ENCODE measurements around the gene NLRP10. TPM values are rescaled to one million over a fixed set of nuclear protein-coding genes. Genes with fewer than 3 reads are reported as not detected.

Gene NLRP10
- polyA plus RNA-seq, 2 donors = not detected

- H3K9me3 ChIP-seq (ENCODE audit: control insufficient read depth in 2 of 2, insufficient read depth in 1 of 2, low read depth in 1 of 2, low read length in 1 of 2) = peaks cover 0 to 3% of the 10 kb centered on the region in 2 donors
- H3K4me1 ChIP-seq (ENCODE audit: control insufficient read depth in 2 of 2, insufficient read depth in 2 of 2, low read length in 1 of 2) = no peaks in the 10 kb centered on the region
- peaks cover 0 to 4% of the 10 kb centered on the region in 2 donors for H3K27me3 ChIP-seq (ENCODE audit: control insufficient read depth in 1 of 2, insufficient read depth in 2 of 2, low read length in 2 of 2)
- H3K4me3 ChIP-seq (ENCODE audit: low read depth in 1 of 2, low read length in 2 of 2) = no peak overlapping the region
- H3K36me3 ChIP-seq (ENCODE audit: control insufficient read depth in 2 of 2, insufficient read depth in 2 of 2, low read length in 1 of 2) = no peaks in the 10 kb centered on the region
- H3K27ac ChIP-seq (ENCODE audit: low read depth in 2 of 2, low read length in 1 of 2) = no peak overlapping the region
These were observed 374 bp downstream of the NLRP10 start for GRCh38 chr11:7964873-7965272.

GRCh38 chr11:7964261-7964660, 986 bp downstream of the NLRP10 start:
- Histone ChIP-seq H3K4me1 (ENCODE audit: control insufficient read depth in 2 of 2, insufficient read depth in 2 of 2, low read length in 1 of 2) (no peaks in the 10 kb centered on the region), H3K9me3 (ENCODE audit: control insufficient read depth in 2 of 2, insufficient read depth in 1 of 2, low read depth in 1 of 2, low read length in 1 of 2) (peaks cover 0 to 3% of the 10 kb centered on the region in 2 donors), H3K27ac (ENCODE audit: low read depth in 2 of 2, low read length in 1 of 2) (no peak overlapping the region), H3K4me3 (ENCODE audit: low read depth in 1 of 2, low read length in 2 of 2) (no peak overlapping the region), H3K36me3 (ENCODE audit: control insufficient read depth in 2 of 2, insufficient read depth in 2 of 2, low read length in 1 of 2) (no peaks in the 10 kb centered on the region), H3K27me3 (ENCODE audit: control insufficient read depth in 1 of 2, insufficient read depth in 2 of 2, low read length in 2 of 2) (peaks cover 0 to 4% of the 10 kb centered on the region in 2 donors)
- WGBS, 2 donors = 41 to 44% methylated on average over 3 of the region's 3 CpGs

GRCh38 chr11:7955191-7955590, 10.1 kb downstream of the NLRP10 start:
- Histone ChIP-seq H3K27me3 (ENCODE audit: control insufficient read depth in 1 of 2, insufficient read depth in 2 of 2, low read length in 2 of 2) (no peaks in the 10 kb centered on the region), H3K9me3 (ENCODE audit: control insufficient read depth in 2 of 2, insufficient read depth in 1 of 2, low read depth in 1 of 2, low read length in 1 of 2) (no peaks in the 10 kb centered on the region), H3K36me3 (ENCODE audit: control insufficient read depth in 2 of 2, insufficient read depth in 2 of 2, low read length in 1 of 2) (no peaks in the 10 kb centered on the region), H3K4me3 (ENCODE audit: low read depth in 1 of 2, low read length in 2 of 2) (no peak overlapping the region), H3K4me1 (ENCODE audit: control insufficient read depth in 2 of 2, insufficient read depth in 2 of 2, low read length in 1 of 2) (no peaks in the 10 kb centered on the region), H3K27ac (ENCODE audit: low read depth in 2 of 2, low read length in 1 of 2) (no peak overlapping the region)
- 56 to 85% methylated on average over 1 of the region's 1 CpG for WGBS, 2 donors

- Histone ChIP-seq H3K4me1 (ENCODE audit: control insufficient read depth in 2 of 2, insufficient read depth in 2 of 2, low read length in 1 of 2) (no peaks in the 10 kb centered on the region), H3K4me3 (ENCODE audit: low read depth in 1 of 2, low read length in 2 of 2) (no peak overlapping the region), H3K36me3 (ENCODE audit: control insufficient read depth in 2 of 2, insufficient read depth in 2 of 2, low read length in 1 of 2) (no peaks in the 10 kb centered on the region), H3K27me3 (ENCODE audit: control insufficient read depth in 1 of 2, insufficient read depth in 2 of 2, low read length in 2 of 2) (peaks cover 0 to 3% of the 10 kb centered on the region in 2 donors), H3K27ac (ENCODE audit: low read depth in 2 of 2, low read length in 1 of 2) (no peak overlapping the region), H3K9me3 (ENCODE audit: control insufficient read depth in 2 of 2, insufficient read depth in 1 of 2, low read depth in 1 of 2, low read length in 1 of 2) (peaks cover 0 to 9% of the 10 kb centered on the region in 2 donors)
- WGBS, 2 donors = 60 to 72% methylated on average over 1 of the region's 1 CpG
These were observed 15.3 kb downstream of the NLRP10 start for GRCh38 chr11:7949934-7950333.

GRCh38 chr11:7944123-7944522, 21.1 kb downstream of the NLRP10 start:
- H3K27me3 ChIP-seq (ENCODE audit: control insufficient read depth in 1 of 2, insufficient read depth in 2 of 2, low read length in 2 of 2) = peaks cover 0 to 3% of the 10 kb centered on the region in 2 donors
- no peaks in the 10 kb centered on the region for H3K36me3 ChIP-seq (ENCODE audit: control insufficient read depth in 2 of 2, insufficient read depth in 2 of 2, low read length in 1 of 2)
- 85 to 88% methylated on average over 2 of the region's 2 CpGs for WGBS, 2 donors

GRCh38 chr11:7941608-7942007, 23.6 kb downstream of the NLRP10 start, which contains the start of gene OR10A3:
TSS of gene OR10A3 (minus strand) at chr11:7941708. CDS start at chr11:7939520, 2,188 bp downstream.
- no peak within 1 kb of the TSS for H3K27ac ChIP-seq (ENCODE audit: low read depth in 2 of 2, low read length in 1 of 2)
- no peaks in the 10 kb centered on the region for H3K27me3 ChIP-seq (ENCODE audit: control insufficient read depth in 1 of 2, insufficient read depth in 2 of 2, low read length in 2 of 2)
- H3K9me3 ChIP-seq (ENCODE audit: control insufficient read depth in 2 of 2, insufficient read depth in 1 of 2, low read depth in 1 of 2, low read length in 1 of 2) = peaks cover 0 to 13% of the 10 kb centered on the region in 2 donors
- no peak within 1 kb of the TSS for H3K4me3 ChIP-seq (ENCODE audit: low read depth in 1 of 2, low read length in 2 of 2)
- 86 to 94% methylated on average over 2 of the region's 2 CpGs for WGBS, 2 donors
- H3K4me1 ChIP-seq (ENCODE audit: control insufficient read depth in 2 of 2, insufficient read depth in 2 of 2, low read length in 1 of 2) = no peaks in the 10 kb centered on the region
- no peaks in the 10 kb centered on the region for H3K36me3 ChIP-seq (ENCODE audit: control insufficient read depth in 2 of 2, insufficient read depth in 2 of 2, low read length in 1 of 2)

More at GRCh38 chr11:7944123-7944522, 21.1 kb downstream of the NLRP10 start:
- H3K4me1 ChIP-seq (ENCODE audit: control insufficient read depth in 2 of 2, insufficient read depth in 2 of 2, low read length in 1 of 2) = no peaks in the 10 kb centered on the region
- H3K9me3 ChIP-seq (ENCODE audit: control insufficient read depth in 2 of 2, insufficient read depth in 1 of 2, low read depth in 1 of 2, low read length in 1 of 2) = peaks cover 0 to 13% of the 10 kb centered on the region in 2 donors
- no peak overlapping the region for H3K27ac ChIP-seq (ENCODE audit: low read depth in 2 of 2, low read length in 1 of 2)
- H3K4me3 ChIP-seq (ENCODE audit: low read depth in 1 of 2, low read length in 2 of 2) = no peak overlapping the region

- Histone ChIP-seq H3K4me1 (ENCODE audit: control insufficient read depth in 2 of 2, insufficient read depth in 2 of 2, low read length in 1 of 2) (no peaks in the 10 kb centered on the region), H3K27me3 (ENCODE audit: control insufficient read depth in 1 of 2, insufficient read depth in 2 of 2, low read length in 2 of 2) (no peaks in the 10 kb centered on the region), H3K9me3 (ENCODE audit: control insufficient read depth in 2 of 2, insufficient read depth in 1 of 2, low read depth in 1 of 2, low read length in 1 of 2) (peaks cover 0 to 9% of the 10 kb centered on the region in 2 donors), H3K4me3 (ENCODE audit: low read depth in 1 of 2, low read length in 2 of 2) (no peak overlapping the region), H3K27ac (ENCODE audit: low read depth in 2 of 2, low read length in 1 of 2) (no peak overlapping the region), H3K36me3 (ENCODE audit: control insufficient read depth in 2 of 2, insufficient read depth in 2 of 2, low read length in 1 of 2) (no peaks in the 10 kb centered on the region)
- 52 to 70% methylated on average over 5 of the region's 5 CpGs for WGBS, 2 donors
These were observed 24.1 kb downstream of the NLRP10 start for GRCh38 chr11:7941146-7941545.

- Histone ChIP-seq H3K9me3 (ENCODE audit: control insufficient read depth in 2 of 2, insufficient read depth in 1 of 2, low read depth in 1 of 2, low read length in 1 of 2) (no peaks in the 10 kb centered on the region), H3K36me3 (ENCODE audit: control insufficient read depth in 2 of 2, insufficient read depth in 2 of 2, low read length in 1 of 2) (no peaks in the 10 kb centered on the region), H3K27ac (ENCODE audit: low read depth in 2 of 2, low read length in 1 of 2) (no peak overlapping the region), H3K4me1 (ENCODE audit: control insufficient read depth in 2 of 2, insufficient read depth in 2 of 2, low read length in 1 of 2) (no peaks in the 10 kb centered on the region), H3K4me3 (ENCODE audit: low read depth in 1 of 2, low read length in 2 of 2) (no peak overlapping the region), H3K27me3 (ENCODE audit: control insufficient read depth in 1 of 2, insufficient read depth in 2 of 2, low read length in 2 of 2) (no peaks in the 10 kb centered on the region)
- 28 to 29% methylated on average over 1 of the region's 1 CpG for WGBS, 2 donors
These were observed 28.6 kb downstream of the NLRP10 start for GRCh38 chr11:7936615-7937014.

GRCh38 chr11:7931168-7931567, 34.1 kb downstream of the NLRP10 start, which contains the start of gene OR10A6:
TSS of gene OR10A6 (minus strand) at chr11:7931268. CDS start at chr11:7928662, 2,606 bp downstream.
- Histone ChIP-seq H3K27me3 (ENCODE audit: control insufficient read depth in 1 of 2, insufficient read depth in 2 of 2, low read length in 2 of 2) (no peaks in the 10 kb centered on the region), H3K4me1 (ENCODE audit: control insufficient read depth in 2 of 2, insufficient read depth in 2 of 2, low read length in 1 of 2) (no peaks in the 10 kb centered on the region), H3K4me3 (ENCODE audit: low read depth in 1 of 2, low read length in 2 of 2) (no peak within 1 kb of the TSS), H3K27ac (ENCODE audit: low read depth in 2 of 2, low read length in 1 of 2) (no peak within 1 kb of the TSS), H3K9me3 (ENCODE audit: control insufficient read depth in 2 of 2, insufficient read depth in 1 of 2, low read depth in 1 of 2, low read length in 1 of 2) (no peaks in the 10 kb centered on the region), H3K36me3 (ENCODE audit: control insufficient read depth in 2 of 2, insufficient read depth in 2 of 2, low read length in 1 of 2) (no peaks in the 10 kb centered on the region)
- 78 to 79% methylated on average over 4 of the region's 4 CpGs for WGBS, 2 donors

- Histone ChIP-seq H3K27me3 (ENCODE audit: control insufficient read depth in 1 of 2, insufficient read depth in 2 of 2, low read length in 2 of 2) (no peaks in the 10 kb centered on the region), H3K27ac (ENCODE audit: low read depth in 2 of 2, low read length in 1 of 2) (no peak overlapping the region), H3K9me3 (ENCODE audit: control insufficient read depth in 2 of 2, insufficient read depth in 1 of 2, low read depth in 1 of 2, low read length in 1 of 2) (no peaks in the 10 kb centered on the region), H3K4me3 (ENCODE audit: low read depth in 1 of 2, low read length in 2 of 2) (no peak overlapping the region), H3K4me1 (ENCODE audit: control insufficient read depth in 2 of 2, insufficient read depth in 2 of 2, low read length in 1 of 2) (no peaks in the 10 kb centered on the region), H3K36me3 (ENCODE audit: control insufficient read depth in 2 of 2, insufficient read depth in 2 of 2, low read length in 1 of 2) (no peaks in the 10 kb centered on the region)
- 81 to 84% methylated on average over 6 of the region's 6 CpGs for WGBS, 2 donors
These were observed 37.6 kb downstream of the NLRP10 start for GRCh38 chr11:7927635-7928034.

All from esophagus (tissue), 2 donors.